Transverse colon (tissue), 4 donors: ENCODE results near the gene SH3PXD2B.

Experiments used
- EP300 ChIP-seq: sonication (generic); formaldehyde crosslinking; IDR thresholded peaks from one replicate; pipeline ENCODE4 v1.6.1; 2017; ENCODE audit warnings: antibody characterized with exemption, low read depth
- POLR2A ChIP-seq: fragments of 450-650 bp; IDR thresholded peaks from one replicate; pipeline ENCODE4 v1.6.1; 2016; ENCODE audit warnings: antibody characterized with exemption, mild to moderate bottlenecking, moderate library complexity
- POLR2AphosphoS5 ChIP-seq, 3 donors: sonication (generic); formaldehyde crosslinking; IDR thresholded peaks; one replicate each; pipeline ENCODE4 v1.6.1; 2016; ENCODE audit warnings: antibody characterized with exemption in 3 of 3
- TF ChIP-seq, protein P1 (sequence below), 5 experiments: fragments of 200-600 bp in 3 of 5; fragments of 450-650 bp in 2 of 5; sonication (generic) in 3 of 5; IDR thresholded peaks; 1 replicate in 2 of 5; 2 replicates in 3 of 5; pipeline ENCODE4 v1.5.1; 2016 to 2017; ENCODE audit warnings: antibody characterized with exemption in 5 of 5, inconsistent platforms in 3 of 5, mild to moderate bottlenecking in 2 of 5, moderate library complexity in 1 of 5

DNA sequence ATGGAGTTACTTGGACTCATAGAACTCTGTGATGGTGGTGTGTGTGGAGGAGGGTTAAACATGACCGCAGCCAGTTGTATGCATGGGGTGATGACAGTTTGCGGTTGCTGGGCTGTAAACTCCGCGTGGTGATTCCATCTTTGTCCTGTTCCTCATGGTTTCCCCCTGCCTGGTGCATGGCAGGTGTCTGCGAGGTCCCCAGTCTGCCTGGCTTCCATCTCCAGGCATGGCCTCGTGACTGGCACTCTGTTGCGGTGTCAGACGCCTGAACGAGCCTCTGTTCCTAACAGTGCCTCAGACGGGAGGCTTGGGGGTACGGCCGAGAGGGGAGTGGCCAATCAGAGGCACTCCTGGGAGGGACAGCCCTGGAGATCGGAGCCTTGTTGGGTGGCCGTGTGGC is 33.9 kb upstream of the SH3PXD2B start:
- TF ChIP-seq POLR2A (no peak), POLR2AphosphoS5 (IDR thresholded peaks at IDR 0.05) (no peak), EP300 (no peak)
- TF ChIP-seq, protein P1, sequence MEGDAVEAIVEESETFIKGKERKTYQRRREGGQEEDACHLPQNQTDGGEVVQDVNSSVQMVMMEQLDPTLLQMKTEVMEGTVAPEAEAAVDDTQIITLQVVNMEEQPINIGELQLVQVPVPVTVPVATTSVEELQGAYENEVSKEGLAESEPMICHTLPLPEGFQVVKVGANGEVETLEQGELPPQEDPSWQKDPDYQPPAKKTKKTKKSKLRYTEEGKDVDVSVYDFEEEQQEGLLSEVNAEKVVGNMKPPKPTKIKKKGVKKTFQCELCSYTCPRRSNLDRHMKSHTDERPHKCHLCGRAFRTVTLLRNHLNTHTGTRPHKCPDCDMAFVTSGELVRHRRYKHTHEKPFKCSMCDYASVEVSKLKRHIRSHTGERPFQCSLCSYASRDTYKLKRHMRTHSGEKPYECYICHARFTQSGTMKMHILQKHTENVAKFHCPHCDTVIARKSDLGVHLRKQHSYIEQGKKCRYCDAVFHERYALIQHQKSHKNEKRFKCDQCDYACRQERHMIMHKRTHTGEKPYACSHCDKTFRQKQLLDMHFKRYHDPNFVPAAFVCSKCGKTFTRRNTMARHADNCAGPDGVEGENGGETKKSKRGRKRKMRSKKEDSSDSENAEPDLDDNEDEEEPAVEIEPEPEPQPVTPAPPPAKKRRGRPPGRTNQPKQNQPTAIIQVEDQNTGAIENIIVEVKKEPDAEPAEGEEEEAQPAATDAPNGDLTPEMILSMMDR (IDR thresholded peaks at IDR 0.05), result no peak
